Amniotic stem cell (primary cell): ENCODE data around the gene MDM2.
"Not testable (repeated sequence)": the region's sequence is repeated elsewhere in the genome, so short reads cannot be mapped to it uniquely, and the experiment has no call there.

Experiments used
- DNase-seq: peaks from one replicate; lab custom pipeline; 2025; lab: John Stamatoyannopoulos, UW

The MDM2 gene

DNA sequence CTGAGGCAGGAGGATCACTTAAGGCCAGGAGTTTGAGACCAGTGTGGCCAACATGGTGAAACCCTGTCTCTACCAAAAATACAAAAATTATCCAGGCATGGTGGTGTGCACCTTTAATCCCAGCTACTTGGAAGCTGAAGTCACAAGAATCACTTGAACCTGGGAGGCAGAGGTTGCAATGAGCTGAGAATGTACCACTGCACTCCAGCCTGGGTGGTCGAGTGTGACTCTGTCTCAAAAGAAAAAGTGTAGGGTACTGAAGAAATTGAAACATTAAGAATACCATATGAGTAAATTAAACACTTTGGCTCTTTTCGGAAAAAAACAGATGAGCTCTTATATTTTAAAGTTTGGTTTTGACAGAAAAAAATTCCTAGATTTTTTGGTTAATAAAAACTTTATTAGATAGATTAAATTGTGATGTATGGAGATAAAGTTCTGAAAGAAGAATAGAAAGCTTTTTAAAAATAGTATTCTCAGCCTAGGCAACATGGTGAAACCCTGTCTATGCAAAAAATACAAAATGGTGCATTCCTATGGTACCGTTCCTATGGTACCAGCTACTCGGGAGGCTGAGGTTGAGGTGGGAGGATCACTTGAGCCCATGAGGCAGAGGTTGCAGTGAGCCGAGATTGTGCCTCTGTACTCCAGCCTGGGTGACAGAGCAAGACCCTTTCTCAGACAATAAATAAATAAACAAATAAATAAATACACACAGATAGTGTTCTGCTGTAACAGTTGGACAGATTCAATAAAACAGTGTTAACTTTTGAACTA is 20.1 kb downstream of the MDM2 start:
- DNase-seq, result no peak

DNA sequence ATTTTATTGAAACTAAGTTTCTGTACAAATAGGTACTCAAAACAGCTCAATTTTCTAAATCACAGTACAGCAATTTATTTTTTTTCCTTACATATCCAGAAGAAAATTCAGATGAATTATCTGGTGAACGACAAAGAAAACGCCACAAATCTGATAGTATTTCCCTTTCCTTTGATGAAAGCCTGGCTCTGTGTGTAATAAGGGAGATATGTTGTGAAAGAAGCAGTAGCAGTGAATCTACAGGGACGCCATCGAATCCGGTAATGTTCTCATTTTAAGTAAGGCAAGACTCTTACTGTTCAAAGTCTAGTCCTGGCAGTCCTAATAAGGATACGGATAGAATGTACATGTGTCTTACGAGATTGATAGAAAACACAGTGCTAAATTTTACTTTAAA is 20.7 kb downstream of the MDM2 start:
- no peak for DNase-seq

DNA sequence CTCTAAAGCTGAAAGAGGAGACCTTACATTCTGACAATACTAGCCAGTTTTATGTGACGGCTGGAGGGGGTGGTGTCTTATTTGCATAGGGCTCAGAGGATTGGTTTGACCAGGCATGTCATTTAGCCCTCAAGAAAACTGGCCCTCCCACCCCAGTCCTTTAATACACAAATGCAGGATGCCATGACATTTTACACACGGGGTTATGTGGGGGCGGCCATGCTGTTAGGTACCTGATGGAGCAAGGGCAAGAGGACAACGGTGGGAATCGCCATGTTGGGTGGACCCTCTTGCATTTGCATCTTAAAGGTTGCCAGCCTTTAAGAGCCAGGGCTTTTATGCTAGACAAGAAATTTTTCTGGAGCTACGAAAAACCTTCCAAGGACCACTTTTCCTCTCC is 23.3 kb downstream of the MDM2 start:
- DNase-seq, result no peak

DNA sequence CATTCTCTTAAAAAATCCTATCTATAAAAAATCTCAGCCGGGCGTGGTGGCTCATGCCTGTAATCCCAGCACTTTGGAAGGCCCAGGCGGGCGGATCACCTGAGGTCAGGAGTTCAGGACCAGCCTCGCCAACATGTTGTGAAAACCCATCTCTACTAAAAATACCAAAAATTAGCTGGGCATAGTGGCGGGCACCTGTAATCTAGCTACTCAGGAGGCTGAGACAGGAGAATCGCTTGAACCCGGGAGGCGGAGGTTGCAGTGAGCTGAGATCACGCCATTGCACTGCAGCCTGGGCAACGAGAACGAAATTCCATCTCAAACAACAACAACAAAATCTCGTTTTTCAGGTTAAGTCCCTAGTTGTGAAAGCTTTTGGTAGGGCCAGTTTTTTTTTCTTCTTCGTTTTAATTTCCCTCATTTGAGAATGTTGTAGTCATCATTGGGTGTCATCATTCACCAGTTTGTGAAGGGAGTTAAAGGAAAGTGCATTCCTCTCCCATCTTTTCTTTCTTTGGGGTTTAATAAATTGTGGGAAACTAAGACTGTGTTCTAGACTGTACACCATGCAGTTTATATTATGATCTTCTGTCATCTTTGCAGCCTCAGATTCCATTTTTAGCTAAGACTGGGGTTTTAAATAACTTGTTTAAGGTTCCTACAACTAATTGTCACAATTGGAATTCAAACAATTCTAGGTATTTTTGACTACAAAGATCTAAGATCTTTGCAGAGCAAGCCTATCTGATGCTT is 23.9 kb downstream of the MDM2 start:
- no peak for DNase-seq

DNA sequence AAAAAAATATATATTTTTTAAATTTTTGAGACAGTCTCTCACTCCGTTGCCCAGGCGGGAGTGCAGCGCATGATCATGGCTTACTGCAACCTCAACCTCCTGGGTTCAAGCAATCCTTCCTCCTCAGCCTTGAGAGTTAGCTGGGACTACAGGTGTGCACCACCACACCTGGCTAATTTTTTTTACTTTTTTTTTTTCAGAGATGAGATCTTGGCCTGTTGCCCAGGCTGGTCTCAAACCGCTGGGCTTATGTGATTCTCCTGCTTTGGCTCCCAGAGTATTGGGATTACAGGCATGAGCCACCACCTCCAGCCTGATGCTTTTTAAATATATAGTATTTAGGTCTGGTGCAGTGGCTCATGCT is 24.5 kb downstream of the MDM2 start:
- DNase-seq, result no peak

DNA sequence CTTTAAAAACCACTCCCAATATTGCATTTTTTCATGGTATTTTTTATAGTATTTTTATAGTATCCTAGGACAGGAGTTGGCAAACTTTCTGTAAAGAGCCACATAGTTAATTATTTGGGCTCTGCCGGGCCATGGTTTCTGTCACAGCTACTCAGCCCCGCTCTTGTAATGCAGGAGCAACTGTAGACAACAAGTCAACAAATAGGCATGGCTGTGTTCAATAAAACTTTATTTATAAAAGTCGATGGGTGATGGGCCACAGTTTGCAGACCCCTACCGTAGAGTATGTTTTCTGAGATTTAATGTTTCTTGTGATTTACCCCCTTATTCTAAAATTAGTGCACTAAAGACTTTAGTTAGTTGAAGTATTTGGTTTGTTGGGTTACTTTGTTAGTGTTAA is 25.5 kb downstream of the MDM2 start:
- no peak for DNase-seq

DNA sequence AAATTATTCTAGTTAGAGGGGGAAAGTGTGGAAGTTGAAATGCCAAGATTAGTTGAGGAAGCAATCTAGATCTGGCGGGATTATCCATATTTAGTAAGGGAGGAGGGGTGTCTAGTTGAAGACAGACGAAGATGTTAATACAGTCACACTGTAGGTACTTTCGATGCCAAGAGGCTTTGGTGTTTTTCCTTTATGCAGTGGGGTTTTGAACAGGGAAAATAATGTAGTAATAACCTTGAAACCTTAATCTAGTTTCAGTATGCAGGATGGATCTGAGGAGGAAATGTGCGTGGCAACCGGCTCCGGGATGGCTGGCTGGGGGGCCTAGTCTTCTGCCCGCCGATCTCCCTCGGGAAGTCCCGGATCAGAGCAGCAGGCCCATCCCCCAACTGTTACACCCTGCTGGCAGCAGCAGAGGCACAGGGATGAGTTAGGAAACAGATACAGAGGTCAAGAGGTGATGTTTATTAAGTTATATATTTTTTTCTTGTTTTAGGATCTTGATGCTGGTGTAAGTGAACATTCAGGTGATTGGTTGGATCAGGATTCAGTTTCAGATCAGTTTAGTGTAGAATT is 27.4 kb downstream of the MDM2 start:
- no peak for DNase-seq

DNA sequence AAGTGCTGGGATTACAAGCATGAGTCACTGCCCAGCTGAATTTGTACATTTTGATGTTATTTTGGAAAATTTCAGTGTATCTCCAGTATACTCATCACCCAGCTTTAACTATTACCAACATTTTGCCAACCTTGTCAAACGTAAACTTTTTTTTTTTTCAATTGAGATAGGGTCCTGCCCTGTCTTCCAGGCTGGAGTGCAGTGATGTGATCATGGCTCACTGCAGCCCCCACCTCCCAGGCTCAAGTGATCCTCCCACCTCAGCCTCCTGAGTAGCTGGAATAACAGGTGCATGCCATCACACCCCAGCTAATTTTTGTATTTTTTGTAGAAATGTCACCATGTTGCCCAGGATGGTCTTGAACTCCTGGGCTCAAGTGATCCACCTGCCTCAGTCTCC is 29.2 kb downstream of the MDM2 start:
- no peak for DNase-seq

DNA sequence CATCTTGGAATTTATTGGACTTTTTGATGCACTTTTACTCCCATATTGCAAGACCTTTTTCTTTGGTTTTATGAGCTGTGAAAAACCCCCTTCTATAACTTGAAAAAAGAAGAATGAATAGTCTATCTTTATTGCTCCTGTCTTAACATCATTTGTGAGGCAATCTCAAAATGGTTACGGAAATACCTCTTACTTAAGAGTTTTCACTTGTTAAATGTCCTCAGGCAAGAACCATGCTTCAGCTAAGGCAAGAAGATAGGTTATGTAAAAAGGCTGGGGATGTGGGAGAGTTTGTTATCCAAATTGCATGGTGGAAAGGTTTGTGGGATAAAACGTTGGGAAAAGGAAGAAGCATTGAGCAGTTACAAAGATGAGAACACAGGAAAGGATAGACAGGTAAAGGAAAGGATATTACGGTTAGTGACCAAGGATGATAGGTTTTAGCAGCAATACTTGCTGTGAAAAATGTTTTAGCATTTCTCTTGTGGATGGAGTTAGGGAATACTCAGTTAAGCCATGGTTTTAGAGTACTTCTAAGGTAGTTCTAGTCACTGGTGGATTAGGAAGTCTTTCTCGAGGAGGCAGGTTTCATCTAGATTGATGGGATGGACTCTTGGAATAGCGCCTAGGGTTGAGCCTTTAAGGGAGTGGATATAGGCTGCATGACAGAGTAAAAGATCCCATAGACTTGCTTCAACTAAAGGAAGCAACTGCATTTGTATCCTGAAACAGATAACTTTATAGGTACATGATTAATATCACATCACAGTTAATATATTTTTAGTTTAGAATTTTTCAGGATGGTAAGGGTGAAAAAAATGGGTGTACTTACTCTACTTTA is 30.3 kb downstream of the MDM2 start:
- DNase-seq, result no peak

DNA sequence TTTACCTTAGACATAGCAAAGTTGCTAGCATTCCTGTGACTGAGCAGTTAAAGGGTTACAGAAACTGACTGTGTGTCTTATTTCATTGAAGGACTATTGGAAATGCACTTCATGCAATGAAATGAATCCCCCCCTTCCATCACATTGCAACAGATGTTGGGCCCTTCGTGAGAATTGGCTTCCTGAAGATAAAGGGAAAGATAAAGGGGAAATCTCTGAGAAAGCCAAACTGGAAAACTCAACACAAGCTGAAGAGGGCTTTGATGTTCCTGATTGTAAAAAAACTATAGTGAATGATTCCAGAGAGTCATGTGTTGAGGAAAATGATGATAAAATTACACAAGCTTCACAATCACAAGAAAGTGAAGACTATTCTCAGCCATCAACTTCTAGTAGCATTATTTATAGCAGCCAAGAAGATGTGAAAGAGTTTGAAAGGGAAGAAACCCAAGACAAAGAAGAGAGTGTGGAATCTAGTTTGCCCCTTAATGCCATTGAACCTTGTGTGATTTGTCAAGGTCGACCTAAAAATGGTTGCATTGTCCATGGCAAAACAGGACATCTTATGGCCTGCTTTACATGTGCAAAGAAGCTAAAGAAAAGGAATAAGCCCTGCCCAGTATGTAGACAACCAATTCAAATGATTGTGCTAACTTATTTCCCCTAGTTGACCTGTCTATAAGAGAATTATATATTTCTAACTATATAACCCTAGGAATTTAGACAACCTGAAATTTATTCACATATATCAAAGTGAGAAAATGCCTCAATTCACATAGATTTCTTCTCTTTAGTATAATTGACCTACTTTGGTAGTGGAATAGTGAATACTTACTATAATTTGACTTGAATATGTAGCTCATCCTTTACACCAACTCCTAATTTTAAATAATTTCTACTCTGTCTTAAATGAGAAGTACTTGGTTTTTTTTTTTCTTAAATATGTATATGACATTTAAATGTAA is 31.5 kb downstream of the MDM2 start:
- no peak for DNase-seq

DNA sequence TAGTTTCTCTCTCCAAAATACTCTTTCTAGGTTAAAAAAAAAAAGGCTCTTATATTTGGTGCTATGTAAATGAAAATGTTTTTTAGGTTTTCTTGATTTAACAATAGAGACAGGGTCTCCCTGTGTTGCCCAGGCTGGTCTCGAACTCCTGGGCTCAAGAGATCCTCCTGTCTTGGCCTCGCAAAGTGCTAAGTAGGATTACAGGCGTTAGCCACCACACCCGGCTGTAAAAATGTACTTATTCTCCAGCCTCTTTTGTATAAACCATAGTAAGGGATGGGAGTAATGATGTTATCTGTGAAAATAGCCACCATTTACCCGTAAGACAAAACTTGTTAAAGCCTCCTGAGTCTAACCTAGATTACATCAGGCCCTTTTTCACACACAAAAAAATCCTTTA is 33.2 kb downstream of the MDM2 start:
- not testable (repeated sequence) for DNase-seq

DNA sequence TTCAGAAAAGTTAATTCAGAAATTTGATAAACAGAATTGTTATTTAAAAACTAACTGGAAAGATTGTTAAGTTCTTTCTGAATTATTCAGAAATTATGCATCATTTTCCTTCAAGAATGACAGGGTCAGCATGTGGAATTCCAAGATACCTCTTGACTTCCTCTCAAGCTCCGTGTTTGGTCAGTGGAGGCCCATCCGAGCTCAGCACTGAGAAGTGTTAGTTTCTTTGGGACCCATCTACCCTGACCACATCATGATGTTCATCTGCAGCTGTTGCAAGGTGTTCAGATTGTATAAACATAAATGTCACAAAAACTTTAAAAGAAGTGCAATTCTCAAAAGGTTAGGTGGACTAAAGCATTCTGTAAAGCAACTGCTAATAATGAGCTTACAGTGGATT is 33.7 kb downstream of the MDM2 start:
- DNase-seq, result no peak

DNA sequence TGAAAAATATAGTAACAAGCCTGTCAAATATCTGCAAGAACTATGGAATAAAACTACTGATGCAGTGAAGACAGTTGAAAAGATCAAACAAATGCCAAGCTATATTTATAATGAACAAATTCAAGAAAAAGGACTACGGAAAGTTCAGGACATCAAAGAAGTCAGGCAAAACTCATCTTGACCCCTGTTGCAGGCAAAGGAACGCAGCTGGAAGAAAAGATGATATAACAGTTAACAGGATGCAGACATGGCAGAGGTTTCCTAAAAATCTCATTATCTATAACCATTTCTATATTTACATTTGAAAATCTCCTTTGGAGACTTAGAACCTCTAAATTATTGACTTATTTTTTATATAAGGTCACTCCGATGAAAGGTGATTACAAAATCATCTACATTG is 34.1 kb downstream of the MDM2 start:
- no peak for DNase-seq

DNA sequence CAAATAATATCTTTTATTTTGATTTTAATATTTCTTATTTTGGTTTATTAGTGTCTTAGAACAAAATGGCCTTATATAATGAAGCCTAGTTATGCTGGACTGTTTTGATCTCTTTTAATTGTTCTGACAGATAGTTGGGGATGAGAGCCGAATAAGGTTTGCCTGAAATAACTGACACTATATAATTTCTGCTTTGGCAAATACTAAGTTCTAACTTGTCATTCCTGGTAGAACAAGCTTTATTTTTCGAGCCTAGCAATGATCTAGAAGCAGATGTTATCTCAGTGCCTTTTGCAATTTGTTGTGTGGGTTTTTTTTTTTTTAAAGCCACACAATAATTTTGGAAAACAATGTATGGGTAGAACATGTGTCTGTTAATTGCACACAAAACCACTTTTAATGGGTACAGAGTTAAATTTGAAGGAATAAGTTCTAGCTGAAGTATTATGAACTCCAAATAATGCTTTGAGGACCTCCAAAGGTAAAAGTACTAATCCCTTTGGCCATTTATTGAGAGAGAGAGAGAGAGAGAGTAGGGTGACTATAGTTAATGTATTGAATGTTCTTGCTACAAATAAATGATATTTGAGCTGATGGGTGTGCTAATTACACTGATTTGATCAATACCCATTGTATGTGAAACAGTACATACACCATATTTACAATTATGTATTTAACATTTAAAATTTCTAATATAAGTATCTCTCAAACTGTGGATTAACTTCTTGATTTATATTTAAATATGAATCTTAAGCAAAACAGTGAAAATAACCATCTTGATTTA is 35.0 kb downstream of the MDM2 start:
- no peak for DNase-seq

DNA sequence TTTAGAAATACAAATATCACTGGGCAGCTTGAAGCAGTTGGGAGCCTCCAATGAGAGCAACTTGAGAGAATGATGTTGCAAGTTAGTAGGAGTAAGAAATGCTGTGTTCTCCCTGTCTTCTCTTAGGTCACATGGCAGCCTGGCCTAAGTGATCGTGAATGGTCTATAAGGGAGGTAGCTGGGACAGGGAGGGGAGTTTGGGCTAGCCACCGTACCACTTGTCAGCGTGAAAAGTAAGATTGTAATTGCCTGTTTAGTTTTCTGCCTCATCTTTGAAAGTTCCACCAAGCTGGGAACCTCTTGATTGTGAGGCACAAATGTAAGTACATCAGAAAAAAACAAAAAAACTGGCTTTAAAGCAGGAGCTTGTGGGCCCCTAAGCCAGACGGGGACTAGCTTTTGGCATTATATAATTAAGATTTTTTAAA is 36.4 kb downstream of the MDM2 start:
- DNase-seq, result no peak

DNA sequence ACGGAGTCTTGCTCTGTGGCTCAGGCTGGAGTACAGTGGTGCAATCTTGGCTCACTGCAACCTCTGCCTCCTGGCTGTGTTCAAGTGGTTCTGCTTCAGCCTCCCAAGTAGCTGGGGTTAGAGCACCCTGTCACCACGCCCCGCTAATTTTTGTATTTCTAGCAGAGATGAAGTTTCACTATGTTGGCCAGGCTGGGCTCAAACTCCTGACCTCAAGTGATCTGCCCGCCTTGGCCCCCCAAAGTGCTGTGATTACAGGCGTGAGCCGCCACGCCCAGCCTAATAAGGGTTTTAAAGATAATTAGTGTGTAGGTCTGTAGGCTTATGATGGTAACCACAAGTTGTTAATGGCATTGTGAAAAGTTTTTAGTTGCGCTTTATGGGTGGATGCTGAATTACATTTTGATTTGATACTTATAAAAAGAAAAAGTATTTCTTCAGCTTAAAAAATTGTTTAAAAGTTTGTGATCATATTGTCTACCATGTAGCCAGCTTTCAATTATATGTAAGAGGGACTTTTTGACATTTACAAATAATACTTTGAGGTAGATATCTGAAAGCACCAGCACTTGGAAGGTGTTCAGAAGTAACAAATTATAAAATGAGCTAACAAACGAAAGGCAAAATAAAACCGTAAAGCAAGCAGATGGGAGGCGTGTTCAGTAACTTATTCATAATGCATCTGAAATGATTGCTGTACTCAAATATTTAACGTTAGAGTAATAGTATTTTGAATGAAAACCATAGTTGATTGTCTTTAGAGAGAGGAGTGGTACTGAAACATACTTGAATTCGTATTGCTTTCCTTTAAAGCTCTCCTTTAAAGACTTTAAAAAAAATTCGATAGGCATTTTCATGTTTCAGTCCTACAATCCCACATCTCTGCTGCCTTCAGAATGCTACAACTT is 37.1 kb downstream of the MDM2 start:
- no peak for DNase-seq

DNA sequence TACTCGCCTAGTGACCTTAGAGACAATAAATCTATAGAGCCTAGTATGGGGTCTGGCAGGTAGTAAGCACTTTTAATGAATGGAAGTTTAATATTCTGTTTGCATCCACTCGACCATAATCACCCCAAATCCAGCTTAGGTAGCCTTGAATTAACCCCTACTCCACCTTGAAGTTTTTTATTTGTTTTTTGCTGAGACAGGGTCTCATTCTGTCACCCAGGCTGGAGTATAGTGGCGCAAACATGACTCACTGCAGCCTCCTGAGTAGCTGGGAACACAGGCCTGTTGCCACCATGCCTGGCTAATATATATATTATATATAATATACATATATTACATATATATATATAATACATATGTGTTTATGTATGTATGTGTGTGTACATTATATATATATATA is 38.8 kb downstream of the MDM2 start:
- no peak for DNase-seq

DNA sequence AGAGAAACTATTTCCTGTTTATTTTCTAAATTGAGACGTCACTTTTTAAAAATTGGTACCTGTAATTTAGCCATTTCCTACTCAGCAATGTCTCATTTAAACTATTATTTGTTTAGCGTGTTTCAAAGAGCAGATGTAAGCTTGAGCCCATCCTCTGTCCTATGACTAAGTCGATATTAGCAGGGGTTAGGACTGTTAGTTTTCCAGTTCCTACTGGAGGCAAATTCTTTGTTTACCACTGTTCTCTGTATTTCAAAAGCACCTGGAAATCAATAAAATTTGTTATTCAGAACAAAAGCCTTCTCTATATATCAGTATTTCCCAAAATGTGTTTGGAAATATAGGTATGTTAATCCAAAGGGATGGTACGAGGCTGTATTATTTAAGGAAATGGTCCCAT is 42.4 kb downstream of the MDM2 start:
- DNase-seq, result no peak

DNA sequence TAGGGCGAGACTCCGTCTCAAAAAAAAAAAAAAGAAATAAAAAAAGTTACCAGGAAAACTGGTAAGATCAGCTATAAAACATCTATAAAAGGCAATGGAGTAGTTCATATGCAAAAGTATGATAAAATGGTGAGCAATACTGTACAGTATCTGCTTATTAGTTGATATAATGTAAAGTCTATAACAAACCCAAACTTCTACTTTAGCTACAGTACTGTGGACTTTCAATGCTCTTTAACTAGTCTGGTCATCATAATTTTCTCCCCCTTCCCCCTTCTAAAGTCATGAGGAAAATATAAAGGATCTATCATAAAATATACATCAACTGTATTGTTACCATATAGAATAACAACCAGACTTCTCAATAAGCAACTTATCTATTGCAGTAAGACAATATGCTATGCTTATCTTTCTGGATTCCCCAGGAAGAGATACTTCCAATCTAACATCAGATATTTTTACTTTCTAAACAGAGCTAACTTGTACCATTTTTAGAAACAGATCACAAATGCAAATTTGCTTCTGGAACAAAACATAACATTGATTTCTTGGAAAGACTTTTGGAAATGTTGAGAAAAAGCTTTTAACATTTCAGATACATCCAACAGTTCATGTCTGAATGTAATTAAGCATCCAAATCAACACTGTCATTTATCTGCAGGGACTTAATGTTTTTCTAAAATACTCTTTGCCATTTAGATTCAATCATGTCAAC is 43.8 kb downstream of the MDM2 start:
- no peak for DNase-seq
